GM18873 (cell line): Measurements from ENCODE around the gene DCAF7.

Experiments
- ATAC-seq: cut with Tn5 transposase; IDR thresholded peaks from one replicate; pipeline ENCODE4 v1.9.1; 2021; ENCODE audit warnings: mild to moderate bottlenecking, moderate library complexity, moderate number of reproducible peaks; ENCODE audit not compliant: unreplicated experiment, low FRiP score

Gene DCAF7

DNA sequence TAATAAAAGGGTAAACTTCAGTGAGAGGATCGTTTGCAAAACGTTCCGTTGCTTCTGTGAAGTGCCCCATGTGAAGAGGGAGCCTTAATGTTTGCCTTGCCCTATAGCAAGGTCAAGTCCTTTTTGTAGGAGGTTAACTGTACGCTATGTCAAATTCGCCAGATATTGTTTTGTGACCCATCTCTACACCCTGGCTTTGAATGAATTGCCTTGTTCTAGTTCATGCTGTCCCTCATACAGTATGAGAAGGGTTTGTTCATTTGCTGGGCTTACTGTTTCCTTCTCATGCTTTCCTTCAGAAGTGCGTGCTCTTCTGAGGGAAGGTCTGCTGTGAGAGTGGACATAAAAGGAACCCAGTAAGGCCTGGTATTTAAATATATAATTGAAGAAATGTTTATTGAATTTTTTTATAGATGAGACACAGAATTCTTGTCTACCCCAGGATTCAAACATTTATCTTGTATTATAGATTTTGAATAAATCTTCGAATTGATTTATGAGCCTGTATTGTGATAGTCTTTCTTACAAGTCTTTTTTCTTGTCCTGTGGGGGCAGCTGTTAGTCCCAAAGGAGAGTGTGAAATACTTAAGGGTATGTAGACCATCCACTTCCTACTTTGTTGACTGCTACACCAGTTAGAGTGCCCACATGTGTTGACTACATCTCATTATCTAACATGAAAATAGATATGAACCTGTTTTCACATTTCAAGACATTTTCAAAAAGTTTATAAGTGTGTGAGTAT is 73.7 kb downstream of the DCAF7 start:
- ATAC-seq: no peak

DNA sequence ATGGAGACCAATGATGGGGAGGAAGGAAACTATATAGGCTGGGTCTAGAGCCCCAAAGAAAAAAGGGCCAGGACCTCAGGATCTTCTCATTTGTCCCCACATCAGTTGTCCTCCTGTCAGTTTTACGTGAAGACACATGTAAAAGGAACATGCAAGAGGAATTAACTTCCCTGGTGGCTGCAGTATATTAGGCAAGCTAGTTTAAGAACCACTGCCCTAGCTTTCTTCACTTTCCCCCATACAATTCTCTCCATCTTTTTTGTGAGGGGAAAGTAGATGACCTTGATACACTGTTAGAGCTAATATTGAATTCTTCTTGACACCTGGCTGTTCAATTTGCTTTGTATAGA is 74.2 kb downstream of the DCAF7 start:
- ATAC-seq: no peak

DNA sequence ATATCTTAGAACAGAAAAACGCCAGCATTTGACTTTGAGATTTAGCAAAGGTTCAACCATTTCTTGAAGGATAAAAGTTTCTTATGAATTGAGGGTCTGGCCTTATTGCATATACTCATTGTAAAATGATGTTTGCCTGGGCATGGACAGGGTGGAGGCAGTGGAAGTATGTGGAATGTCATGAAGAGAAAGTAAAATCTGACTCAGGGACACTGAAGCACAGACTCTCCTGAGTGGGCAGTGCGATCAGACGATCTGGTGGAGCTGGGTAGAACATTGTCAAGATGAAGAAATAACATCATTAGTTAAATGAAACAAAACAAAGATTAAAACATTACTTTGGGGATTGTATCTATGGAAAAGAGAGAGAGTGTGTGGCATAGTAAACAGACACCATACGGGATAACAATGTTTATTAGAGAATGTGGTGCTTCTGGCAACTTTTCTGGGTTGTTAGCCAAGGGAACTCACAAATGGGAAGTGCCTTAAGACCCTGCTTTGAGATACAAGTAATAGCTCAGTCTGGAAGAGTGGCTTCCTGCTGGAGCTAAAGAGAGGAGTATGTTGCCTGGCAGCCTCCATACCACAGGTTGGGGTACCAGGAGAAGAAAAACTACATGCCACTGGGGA is 76.4 kb downstream of the DCAF7 start:
- ATAC-seq: no peak

DNA sequence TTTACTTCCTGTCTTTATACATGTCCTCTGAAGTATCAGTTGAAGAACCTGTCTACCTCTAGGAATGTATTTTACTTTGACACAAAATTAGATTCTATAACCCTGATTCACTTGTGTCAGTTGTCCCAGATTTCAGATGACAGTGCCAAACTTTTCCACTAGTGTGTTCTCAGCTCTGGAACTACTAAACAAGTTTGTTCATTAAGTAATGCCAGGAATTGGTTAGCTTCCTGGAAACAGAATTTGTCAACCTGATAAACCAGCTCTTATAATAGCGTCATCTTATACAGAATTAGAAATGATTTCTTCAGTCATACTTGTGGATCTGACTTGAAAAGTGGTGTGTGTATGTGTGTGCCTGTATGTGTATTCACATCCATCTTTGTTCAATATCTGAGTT is 79.3 kb downstream of the DCAF7 start:
- no peak for ATAC-seq

DNA sequence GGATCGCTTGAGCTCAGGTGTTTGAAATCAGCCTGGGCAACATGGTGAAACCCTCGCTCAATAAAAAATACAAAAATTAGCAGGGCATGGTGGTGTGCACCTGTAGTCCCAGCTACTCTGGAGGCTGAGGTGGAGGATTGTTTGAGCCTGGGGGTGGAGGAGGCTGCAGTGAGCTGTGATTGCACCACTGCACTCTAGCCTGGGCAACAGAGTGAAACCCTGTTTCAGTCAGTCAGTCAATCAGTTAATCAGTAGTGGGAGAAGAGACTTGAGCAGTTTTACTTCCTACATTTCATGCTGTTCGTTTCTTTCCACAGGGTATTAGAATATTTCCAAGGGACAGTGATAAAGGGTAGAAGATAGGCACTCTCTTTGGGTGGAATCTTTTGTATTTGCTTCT is 80.8 kb downstream of the DCAF7 start:
- ATAC-seq: no peak

DNA sequence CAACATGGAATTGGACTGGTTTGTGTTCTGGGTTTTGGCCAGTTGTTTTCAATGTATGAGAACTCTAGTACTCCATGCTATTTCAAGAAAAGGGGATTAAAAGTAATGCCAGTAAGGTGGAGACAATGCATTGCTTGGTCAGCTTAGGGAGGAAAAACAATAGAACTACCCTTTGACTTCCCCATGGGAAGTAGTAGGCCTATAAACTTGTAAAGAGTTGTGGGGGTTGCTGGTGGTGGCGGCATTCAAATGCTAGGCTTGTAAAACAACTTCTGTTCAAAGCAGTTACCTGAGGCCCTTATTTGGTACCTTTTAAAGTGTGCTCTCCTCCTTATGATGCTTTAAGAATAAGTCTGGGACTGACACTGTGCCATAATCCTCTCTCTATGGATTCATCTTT is 81.3 kb downstream of the DCAF7 start:
- no peak for ATAC-seq

DNA sequence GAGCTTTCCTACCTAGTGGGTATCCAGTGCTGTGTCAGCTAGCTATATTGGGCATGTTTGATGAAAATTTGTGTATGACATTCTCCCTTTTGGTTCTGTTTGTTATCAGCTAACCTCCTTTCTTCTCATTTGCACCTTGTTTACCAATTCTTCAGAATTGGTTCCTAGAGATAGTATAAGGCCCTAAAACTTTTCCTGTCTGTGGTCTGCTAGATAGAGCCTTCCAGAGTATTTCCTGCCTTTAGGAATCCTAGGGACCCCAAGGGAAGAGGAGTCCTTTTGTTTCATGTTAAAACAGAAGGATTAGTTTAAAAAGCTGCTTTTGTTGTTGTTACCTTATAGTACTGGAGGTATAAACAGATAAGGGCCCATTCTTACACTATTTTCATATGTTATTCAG is 83.5 kb downstream of the DCAF7 start:
- no peak for ATAC-seq

DNA sequence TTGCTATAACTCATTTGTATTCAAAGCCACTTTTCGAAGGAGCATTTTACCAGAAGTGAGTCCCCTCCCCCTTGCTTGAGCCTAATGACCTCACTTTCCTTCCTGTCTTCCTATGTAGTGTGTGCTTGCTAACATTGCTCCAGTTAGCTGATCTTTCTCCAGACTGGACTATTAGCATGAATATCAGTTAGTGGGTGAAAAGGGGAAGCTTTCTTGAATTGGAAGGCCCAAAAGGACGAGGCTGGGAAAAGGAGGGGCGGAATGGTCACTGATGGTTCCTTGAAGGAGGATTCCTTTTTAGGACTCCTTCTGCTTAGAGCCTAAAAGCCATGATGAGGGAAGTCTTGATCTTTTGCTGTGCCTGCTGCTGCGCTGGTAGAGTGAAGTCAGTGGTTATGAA is 83.9 kb downstream of the DCAF7 start:
- ATAC-seq: no peak

DNA sequence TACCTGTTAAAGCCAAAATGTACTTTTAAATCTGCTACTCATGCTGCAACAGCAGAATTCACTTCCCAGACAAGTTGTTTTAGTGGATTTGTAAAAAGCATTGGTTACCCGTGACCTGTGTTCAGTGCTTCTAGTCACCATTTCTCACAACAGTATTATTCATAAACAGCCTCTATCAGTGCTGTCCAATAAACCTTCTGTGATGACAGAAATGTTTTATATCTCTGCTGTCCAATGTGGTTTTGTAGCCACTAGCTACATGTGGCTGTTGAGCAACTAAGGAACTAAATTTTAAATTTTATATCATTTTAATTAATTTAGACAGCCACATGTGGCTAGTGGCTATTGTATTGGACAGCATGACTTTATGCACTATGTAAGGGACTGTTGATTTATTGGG is 84.5 kb downstream of the DCAF7 start:
- ATAC-seq: no peak

DNA sequence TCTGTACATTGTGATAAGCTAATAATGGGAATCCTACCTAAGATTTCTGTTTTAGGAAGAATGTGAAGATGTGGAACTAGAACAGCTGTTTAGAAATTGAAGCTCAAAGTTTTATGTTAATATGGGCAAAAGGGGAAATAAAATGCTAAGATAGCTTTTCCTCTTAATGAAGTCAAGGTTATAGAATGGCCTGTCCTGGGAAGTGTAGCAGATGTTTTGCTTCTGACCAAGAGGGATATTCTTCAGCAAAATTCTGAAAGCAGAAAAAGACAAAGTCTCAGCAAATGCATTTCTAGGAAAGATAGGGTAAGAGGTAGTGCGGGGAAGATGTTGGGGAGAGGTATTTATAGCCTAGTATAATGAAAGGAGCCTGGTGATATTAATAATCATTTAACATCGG is 85.0 kb downstream of the DCAF7 start:
- no peak for ATAC-seq

DNA sequence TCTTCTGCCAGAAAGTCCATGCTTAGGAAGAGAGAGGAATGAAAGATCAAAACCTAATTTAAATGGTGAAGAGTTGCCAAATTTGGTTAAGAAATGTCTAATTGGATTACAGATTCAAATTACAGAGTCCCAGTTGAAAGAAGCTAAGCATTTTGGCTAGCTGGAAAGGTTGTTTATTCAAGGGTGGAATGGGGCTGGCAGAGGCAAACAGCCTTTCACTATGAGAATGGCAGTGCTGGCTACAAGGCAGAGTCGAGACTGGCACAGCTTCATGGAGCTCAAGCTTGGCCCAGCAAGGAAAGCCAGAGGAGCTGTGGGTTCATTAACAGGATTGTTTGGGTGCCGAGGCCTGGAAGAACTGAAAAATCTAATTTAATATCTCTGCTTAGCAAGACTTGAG is 85.5 kb downstream of the DCAF7 start:
- ATAC-seq: no peak

DNA sequence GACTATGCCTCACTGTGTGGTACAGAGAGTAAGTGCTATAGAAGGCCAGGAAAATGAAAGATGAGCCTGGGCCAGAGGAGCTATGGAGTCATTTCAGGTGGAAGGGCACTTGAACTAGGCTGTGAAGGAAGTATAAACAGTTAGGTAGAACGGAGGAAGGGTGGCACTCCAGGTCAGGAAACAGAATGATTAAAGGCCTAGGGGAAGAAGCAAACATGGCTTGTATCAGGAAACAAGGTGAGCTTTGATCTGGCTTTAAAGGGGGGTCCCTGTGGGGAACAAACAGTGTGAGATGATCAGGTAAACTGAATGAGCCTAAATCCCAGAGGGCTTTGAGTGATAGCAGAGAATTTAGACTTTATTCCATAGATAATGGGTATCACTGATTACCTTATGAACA is 88.8 kb downstream of the DCAF7 start:
- ATAC-seq: no peak

DNA sequence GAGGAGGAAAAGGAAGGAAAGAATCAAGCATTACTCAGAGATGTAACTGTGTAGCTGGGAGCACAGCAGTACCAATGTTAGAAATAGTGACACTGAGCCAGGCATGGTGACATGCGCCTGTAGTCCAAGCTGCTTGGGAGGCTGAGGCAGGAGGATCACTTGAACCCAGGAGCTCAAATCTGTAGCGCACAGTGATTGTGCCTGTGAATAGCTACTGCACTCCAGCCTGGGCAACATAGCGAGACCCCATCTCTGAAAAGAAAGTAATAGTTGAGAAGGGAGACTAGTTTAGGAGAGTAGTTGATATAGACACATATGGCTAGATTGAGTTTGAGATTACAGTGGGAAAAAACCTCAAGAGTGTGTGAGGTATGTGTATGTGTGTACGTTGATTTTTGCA is 89.8 kb downstream of the DCAF7 start:
- no peak for ATAC-seq

DNA sequence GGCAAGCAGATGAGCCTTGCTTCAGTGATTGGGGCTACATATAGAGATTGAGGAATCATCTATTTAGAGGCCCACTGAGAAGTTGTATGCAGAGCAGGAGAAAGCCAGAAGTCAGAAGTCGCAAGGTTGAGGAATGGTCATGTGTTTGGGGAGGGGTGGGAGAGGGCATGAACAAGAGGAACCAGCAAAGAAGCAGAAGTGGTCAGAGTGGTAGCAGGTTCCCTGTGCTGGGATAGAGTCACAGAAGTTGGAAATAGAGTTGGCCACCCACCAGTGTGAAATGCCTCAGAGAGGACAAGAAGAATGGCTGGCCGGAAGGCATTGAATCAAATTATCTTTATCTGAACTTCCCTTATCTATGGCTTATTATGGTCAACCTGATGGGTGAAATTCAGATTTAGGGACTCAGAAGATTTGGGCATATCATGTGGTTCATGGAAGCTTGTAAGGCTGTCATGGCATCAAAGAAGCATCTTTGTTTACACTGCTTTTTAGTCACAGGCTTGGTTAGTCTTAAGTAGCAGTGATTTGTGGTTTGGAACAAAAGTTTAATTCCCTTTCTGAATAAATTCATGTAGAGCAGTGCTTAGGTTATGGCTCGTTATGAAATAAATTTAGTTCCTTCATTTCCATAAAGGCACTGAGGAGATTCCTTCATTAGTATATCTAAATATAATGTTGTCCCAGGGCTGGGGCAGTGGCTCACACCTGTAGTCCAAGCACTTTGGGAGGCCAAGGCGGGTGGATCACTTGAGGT is 91.6 kb downstream of the DCAF7 start:
- no peak for ATAC-seq
